UCSD-AML1 (cell line): ENCODE results near the gene LRRC34.

Source experiments
- DNase-seq: peaks from one replicate; lab custom pipeline; 2025; ENCODE audit not compliant: unreplicated experiment; lab: John Stamatoyannopoulos, UW

The LRRC34 gene

DNA sequence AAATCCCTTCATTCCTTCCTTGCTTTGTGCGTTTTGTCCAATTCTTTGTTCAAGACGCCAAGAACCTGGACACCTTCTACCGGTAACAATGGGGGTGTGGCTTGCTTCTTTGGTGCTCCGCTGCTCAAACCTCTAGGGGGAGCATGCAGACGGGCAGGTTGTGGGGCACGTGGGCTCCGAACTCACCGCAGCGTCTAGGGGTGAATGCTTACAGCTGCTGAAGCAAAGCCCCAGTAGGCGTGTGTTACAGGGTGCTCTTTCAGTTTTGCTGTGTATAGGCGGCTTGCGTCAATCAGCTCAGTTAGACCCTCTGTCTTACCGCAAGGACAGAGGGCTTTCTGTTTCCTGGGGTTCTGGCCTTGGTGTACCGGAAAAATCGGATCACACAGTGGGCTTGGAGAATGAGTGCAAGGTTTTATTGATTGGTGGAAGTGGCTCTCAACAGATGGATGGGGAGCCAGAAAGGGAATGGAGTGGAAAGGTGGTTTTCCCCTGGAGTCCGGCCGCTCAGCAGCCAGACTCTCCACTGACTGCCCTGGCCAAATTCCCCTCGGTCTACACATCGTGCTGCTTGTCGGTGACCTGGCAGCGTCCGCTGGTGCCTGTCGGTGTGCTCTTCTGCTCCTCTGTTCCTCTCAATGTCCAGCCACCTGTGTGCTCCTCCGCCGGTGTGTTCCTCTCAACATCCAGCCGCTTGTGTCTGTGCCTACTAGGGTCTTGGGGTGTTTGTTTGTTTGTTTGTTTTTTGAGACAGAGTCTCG lies 1.2 kb upstream of the LRRC34 start:
- no peak for DNase-seq

DNA sequence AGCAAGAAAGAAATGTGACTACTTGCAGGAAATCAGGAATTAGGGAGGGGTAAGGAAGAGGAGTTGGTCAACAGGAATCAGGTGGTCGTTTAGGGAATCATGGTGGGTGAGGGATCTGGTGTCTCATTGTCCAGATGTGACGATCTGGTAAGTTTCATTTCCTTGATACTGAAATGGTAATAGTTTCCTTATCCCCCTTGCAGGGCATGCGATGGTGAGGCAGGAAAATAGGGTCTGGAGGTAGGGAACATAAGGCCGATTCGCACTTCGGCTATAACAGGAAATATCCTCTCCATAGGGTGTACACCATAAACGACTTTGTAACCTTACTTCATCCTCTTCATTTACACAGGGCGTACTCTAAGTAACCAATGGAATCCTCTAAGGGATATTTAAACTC lies 574 bp upstream of the LRRC34 start:
- no peak for DNase-seq

DNA sequence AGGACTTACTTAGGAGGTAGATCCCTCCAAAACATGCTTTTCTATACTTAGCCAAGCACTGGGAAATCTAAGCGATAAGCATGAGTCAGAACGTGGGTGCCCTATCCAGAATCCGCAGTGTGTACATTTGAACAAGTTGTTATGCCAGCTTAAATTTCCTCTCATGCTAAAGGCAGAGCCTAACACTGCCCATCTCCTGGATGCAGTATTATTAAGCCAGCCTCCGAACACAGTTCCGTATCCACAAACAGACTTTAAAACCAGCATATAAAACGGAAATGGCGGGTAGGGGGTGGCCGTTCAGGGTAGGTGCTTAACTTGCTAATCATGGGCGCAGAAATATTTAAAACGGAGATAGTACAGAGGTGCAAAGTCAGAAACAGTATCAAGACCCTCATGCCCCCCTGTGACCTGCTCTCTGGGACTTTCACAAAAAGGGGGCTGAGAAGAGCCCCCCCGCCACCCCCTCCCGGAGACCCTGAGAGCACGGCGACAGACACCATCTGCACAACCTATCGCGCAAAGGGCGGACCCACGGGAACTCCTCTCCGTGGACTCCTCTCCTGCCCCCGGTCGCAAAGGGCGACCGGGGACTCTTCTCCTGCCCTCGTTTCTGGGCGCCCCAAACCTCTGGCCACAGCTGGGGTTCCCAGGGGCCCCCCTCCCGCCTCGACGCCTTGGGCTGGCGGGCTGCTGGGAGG lies 923 bp downstream of the LRRC34 start:
- DNase-seq, result peak; percentile 50

DNA sequence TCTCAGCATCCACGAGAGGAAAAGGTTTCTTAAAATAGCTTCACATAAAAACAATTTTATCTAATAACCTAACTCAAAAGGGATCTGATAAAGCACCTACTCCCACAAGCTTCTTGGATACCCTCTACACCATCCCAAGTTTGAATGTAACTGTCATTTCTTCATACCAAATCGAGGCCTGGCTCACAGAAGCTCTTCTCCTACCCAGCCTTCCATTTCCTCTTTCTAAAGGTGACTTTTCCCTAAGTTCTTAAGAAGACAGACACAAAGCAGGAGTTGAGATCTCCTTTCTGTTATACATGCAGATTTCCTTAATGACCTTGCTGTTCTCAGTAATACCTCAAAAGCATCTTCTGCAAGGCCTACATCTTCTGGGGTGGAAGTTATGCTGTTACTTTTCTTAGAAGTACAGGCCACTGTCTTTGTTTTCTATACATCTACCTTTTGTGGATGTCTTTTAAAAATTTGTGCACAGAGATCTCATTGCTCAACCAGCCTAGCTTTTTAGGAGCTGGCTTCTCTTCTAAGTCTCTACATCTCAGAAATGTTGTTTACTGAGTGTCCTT lies 3.4 kb downstream of the LRRC34 start:
- DNase-seq, result no peak

GRCh38 chr3:169804681-169805080 lies 8.0 kb downstream of the LRRC34 start:
- DNase-seq, result no peak

DNA sequence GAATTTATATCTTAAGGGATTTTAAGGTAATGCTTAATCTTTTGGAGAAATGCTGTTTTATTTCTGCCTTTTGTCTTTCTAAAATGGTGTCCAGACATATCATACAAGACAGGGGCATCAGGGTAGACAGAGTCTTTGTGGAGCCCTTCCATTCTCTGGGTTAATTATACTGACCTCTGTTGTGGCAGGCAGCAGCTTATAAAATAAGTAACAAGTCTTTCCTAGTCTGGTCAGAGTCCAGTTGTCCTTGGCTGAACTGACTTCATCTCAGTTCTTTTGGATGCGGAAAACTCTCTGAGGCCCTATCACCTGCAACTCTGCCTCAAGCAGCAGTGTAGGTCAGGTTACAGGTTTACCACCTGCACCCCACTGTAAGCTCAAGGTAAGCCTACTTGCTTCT lies 20.3 kb downstream of the LRRC34 start:
- DNase-seq, result no peak

DNA sequence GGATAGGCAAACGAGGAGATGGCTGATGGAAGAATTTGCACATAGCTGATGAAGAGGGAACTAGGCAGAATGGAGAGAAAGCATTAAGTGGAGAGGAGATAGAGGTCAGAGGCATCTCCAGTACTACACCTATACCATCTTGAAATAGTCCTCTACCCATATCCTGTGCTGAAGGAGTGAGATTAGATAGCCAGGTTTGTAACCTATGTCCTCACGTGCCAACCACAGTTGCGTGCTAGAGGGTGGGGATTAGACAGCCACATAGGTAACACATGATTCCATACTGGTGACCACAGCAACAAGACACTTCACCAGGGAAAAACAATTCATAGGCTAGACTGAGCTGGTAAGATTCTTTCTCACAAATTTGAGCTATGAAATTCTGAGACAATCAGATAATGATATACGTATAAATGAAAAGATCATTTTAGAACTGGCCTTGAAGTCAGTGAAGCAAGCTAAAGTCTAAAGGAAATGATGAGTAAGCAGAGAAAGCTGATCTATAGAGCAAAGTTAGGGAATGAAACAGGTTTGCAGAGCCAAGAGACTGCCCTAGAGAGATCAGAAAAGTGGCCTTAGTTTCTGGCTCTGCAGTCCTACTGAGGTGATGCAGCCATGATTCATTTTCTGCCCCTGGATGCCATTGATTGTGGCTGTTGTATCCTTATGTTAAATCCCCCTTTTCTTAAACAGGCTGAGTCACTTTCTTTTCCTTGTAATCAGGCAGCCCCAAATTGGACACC lies 21.8 kb downstream of the LRRC34 start:
- DNase-seq, result no peak

DNA sequence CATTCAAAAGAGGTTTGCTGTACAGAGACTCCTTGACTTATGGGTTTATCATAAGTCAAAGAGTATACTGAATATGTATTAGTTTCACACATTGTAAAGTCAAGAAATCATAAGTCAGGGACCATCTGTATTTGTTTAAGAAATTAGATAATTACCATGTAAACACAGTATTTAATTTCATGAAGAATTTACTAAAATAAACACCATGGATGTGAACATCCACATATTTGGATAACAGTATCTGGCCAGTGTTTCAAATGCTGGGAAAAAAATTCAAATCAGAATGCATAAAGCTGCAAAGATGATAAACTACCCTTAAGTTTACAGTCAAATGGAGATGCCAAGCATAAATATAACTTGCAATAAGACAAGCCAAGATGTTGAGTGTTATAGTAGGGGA lies 22.5 kb downstream of the LRRC34 start:
- DNase-seq, result no peak

DNA sequence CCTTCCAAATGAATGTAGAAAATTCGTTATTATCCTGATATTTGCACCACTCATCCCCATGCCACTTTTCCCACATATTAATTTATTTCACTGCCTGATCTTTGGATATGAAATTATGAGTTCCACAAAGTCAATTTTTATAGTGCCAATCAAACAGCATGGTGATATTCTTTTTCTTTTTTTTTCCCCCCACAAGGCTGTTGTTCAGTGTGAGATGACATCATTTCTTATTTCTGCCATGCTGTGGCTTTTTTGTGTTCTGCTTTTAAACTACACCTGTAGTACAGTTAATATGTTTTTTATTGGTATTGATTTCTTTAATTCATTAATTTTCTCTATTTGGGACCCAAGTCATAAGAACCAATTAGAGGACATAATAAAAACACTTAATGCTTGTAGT lies 24.9 kb downstream of the LRRC34 start:
- no peak for DNase-seq

GRCh38 chr3:169787120-169787519 lies 25.6 kb downstream of the LRRC34 start:
- DNase-seq, result no peak

GRCh38 chr3:169781209-169781855 lies 31.4 kb downstream of the LRRC34 start:
- DNase-seq, result no peak

DNA sequence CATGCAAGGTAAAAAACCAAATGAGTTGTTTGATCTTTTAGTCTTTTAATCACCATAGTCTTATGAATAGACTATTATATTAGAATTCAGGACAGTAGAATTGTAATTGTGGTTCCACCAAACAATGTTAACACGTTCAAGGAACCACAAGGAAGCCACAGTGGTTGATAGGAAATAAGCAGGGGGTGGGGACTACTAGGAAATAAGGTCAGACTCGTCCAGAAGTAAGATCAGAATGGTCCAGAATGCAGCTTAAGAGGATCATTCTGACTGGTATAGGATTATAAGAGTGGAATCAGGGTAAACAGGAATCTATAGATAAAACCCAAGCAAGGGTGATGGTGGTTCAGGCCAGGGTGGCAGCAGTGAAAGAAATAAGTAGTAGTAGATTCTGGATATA lies 32.0 kb downstream of the LRRC34 start:
- no peak for DNase-seq

- no peak for DNase-seq
Observed at GRCh38 chr3:169777822-169778221, 34.9 kb downstream of the LRRC34 start.

GRCh38 chr3:169774186-169774585 lies 38.5 kb downstream of the LRRC34 start:
- no peak for DNase-seq

DNA sequence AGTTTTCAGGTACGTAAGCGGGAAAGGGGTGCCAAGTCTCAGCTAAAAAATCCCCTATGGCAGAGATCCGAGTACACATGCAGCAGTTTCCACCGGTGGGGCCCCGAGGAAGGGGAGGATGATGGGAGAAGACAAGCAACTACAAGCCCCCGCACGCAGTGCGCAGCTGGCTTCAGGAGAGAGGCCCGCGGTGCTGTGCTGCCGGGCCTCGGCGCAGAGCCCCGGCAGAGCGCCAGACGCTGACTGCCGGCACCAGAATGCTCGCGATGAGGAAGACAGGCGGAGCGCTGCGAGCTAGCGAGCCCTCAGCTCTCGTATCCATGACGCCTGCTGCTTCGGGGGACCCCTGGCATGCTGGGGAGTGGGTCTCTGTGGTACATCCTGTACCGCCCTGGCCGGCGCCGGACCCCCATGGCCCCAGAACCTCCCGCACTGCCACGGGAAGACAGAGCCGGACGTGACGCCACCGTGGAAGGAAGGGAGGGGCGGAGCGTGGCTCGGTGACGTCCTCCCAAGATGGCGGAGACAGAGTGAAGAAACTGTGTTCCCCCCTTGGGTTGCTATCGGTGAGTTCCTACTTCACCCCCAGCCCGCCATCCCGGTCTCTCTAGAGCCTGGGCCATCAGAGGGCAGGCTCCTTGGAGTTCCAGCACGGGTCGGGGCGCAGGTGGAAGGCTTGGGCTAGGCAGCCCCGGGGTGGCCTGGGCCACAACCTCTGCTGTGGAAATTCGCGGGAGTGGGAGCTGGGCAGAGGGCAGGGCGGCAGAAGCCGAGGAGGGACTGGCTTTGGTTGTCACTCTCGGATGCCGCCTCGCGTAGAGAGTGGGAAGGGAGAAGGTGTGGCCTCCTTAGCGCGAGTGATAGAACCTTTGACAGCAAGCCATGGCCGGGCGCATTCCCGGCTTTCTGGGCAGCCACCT lies 39.5 kb downstream of the LRRC34 start, which contains the start of gene MYNN:
TSS of gene MYNN (plus strand) at position 500 of the 920 bp plus-strand sequence. CDS start 900 bp downstream, outside the sequence.
- peak; percentile 92 for DNase-seq

- DNase-seq, result peak; percentile 80
Observed at GRCh38 chr3:169772305-169772896, 40.3 kb downstream of the LRRC34 start.

- peak; percentile 70 for DNase-seq
Observed at GRCh38 chr3:169771497-169772304, 41.0 kb downstream of the LRRC34 start.

DNA sequence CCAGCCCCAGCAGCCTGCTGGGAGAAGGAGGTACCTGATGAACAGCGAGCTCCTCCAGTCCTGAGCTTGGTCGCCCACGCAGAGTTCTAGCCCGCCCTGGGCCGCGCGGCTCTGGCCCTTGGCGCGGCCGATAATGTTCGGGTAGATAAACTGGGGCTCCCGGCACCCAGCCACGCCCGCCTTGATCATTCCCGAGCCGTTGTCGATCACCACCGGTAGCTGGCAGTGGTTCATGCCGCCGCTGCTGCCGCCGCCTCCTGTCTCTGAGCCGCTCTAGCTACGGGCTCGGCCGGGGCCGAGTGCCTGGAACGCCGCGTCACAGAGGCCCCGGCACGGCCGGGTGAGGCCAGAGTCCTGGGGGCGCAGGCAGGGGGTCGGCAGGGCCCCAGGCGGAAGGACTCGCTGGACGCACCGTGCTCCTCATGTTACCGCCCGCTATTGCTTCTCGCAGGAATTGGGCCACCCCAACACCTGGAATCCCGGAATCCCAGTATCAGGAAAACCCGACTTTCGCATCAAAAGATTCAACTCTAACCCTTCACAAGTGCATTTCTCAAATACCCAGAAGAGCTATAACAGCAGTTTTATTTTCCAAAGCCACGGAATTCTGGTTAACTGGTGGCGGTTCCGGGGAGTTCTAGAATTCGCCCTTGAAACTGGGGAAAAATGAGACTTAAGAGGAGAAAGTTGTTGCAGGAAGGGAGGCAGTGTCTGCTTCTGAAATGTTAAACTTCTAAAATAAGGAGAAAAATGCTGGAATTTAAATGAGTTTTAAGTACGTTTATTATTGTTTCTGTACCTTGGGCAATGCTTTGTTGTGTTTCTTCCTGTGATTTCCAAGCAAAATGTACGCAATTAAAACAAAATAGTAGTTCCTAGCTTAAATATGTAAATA lies 43.2 kb downstream of the LRRC34 start, which contains the start of gene ACTRT3:
TSS of gene ACTRT3 (minus strand) at position 275 of the 895 bp plus-strand sequence. CDS start at position 234, 41 bp downstream.
- DNase-seq, result peak; percentile 84
